ENCODE data around the gene FGFR3. TPM values are rescaled to one million over a fixed set of nuclear protein-coding genes. Genes with fewer than 3 reads are reported as not detected.

FGFR3 gene
- total RNA-seq, 1 donor from 2014 or later = 11.3 TPM

DNA sequence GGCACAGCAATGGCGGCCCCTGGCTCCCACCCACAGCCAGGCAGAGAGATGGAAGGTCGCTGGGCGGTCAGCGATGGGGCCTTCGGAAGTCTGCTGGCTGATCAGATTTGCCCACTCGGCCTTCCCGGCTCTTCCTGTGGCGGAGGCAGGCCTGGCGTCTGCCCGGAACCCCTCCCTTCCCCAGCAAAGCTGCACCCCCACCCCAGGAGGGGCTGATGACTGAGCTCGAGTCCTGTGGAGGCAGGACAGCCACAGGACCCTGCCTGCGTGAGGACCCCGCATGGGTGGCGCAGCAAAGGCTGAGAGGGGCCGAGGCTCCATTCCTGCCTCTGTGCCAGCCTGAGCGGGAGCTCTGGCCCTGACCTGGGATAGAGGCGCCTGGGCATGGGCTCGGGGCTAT lies 37.0 kb upstream of the FGFR3 start:
- peaks cover 1% of the 10 kb centered on the region for H3K27me3 Mint-ChIP-seq (ENCODE audit: unreplicated experiment)
- peaks cover 2% of the 10 kb centered on the region for H3K9me3 Mint-ChIP-seq (ENCODE audit: unreplicated experiment)
- no peak for DNase-seq
- no peak overlapping the region for H3K27ac Mint-ChIP-seq (ENCODE audit: unreplicated experiment)
- TF ChIP-seq, protein P1, sequence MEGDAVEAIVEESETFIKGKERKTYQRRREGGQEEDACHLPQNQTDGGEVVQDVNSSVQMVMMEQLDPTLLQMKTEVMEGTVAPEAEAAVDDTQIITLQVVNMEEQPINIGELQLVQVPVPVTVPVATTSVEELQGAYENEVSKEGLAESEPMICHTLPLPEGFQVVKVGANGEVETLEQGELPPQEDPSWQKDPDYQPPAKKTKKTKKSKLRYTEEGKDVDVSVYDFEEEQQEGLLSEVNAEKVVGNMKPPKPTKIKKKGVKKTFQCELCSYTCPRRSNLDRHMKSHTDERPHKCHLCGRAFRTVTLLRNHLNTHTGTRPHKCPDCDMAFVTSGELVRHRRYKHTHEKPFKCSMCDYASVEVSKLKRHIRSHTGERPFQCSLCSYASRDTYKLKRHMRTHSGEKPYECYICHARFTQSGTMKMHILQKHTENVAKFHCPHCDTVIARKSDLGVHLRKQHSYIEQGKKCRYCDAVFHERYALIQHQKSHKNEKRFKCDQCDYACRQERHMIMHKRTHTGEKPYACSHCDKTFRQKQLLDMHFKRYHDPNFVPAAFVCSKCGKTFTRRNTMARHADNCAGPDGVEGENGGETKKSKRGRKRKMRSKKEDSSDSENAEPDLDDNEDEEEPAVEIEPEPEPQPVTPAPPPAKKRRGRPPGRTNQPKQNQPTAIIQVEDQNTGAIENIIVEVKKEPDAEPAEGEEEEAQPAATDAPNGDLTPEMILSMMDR (IDR thresholded peaks at IDR 0.05; ENCODE audit: partially characterized antibody, unreplicated experiment) = no peak
- H3K4me3 Mint-ChIP-seq (ENCODE audit: unreplicated experiment) = no peak overlapping the region
- no peaks in the 10 kb centered on the region for H3K36me3 Mint-ChIP-seq (ENCODE audit: unreplicated experiment)
- no peaks in the 10 kb centered on the region for H3K4me1 Mint-ChIP-seq (ENCODE audit: low read depth, unreplicated experiment)

DNA sequence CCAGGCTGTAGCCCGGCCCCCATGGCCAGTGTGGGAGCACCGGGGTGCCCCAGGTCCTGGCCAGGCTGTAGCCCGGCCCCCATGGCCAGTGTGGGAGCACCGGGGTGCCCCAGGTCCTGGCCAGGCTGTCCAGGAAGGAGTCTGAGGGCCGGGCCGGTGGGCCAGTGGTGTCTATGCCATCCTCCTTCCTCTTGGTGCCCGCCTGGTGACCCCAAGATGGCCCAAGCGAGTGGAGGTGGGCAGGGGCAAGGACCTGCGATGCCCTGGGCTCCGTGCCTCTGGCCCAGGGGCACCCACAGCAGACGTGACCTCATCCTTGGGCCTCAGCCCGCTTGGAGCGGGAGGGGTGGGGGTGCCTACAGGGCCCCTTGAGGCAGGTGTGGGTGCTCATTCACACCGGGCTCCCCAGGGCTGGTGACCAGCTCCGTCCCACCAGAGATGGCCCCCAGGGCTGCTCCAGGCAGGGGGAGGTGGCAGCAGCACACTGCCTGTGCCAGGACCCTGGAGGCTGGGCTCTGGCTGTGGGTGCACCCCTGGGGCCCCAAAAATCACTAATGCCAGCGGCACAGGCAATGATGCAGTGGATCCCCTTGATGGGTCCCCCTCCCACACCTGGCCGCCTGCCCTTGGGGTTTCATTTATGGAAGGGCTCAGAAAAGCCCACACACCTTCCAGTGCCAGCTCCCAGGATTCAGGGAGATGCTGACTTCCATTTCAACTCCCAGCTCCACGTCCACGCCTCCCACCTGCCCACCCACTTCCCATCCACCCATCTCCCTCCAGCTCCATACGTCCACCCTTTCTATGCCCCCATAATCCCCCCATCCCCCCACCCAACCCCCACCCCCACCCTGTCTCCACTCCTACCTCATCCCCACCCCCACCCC lies 36.0 kb upstream of the FGFR3 start:
- Mint-ChIP-seq H3K36me3 (ENCODE audit: unreplicated experiment) (no peaks in the 10 kb centered on the region), H3K27me3 (ENCODE audit: unreplicated experiment) (peaks cover 1% of the 10 kb centered on the region), H3K4me1 (ENCODE audit: low read depth, unreplicated experiment) (no peaks in the 10 kb centered on the region), H3K4me3 (ENCODE audit: unreplicated experiment) (no peak overlapping the region), H3K9me3 (ENCODE audit: unreplicated experiment) (peaks cover 2% of the 10 kb centered on the region), H3K27ac (ENCODE audit: unreplicated experiment) (no peak overlapping the region)
- TF ChIP-seq, protein P1 (IDR thresholded peaks at IDR 0.05; ENCODE audit: partially characterized antibody, unreplicated experiment) = no peak
- no peak for DNase-seq

DNA sequence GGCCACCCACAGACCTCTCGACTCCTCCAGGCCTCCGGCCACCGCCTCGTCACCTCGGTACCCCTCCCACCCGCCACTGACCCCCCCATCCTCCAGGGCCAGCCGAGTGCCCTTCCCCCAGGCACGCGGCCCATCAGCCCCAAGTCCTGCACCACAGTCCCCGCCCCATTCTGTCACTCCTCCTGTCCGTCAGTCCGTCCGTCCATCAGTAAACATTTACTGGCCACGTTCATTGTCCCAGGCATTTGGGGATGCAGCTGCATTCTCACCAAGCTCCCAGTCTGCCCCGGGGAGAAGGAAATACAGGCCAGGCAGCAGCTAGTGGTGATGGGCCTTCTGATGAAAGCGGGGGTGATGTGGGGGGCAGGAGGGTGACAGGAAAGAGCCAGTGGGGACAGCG lies 35.3 kb upstream of the FGFR3 start:
- Mint-ChIP-seq H3K36me3 (ENCODE audit: unreplicated experiment) (no peaks in the 10 kb centered on the region), H3K4me3 (ENCODE audit: unreplicated experiment) (no peak overlapping the region), H3K4me1 (ENCODE audit: low read depth, unreplicated experiment) (no peaks in the 10 kb centered on the region), H3K9me3 (ENCODE audit: unreplicated experiment) (peaks cover 2% of the 10 kb centered on the region), H3K27ac (ENCODE audit: unreplicated experiment) (no peak overlapping the region), H3K27me3 (ENCODE audit: unreplicated experiment) (peaks cover 1% of the 10 kb centered on the region)
- no peak for DNase-seq
- TF ChIP-seq, protein P1 (IDR thresholded peaks at IDR 0.05; ENCODE audit: partially characterized antibody, unreplicated experiment) = no peak

DNA sequence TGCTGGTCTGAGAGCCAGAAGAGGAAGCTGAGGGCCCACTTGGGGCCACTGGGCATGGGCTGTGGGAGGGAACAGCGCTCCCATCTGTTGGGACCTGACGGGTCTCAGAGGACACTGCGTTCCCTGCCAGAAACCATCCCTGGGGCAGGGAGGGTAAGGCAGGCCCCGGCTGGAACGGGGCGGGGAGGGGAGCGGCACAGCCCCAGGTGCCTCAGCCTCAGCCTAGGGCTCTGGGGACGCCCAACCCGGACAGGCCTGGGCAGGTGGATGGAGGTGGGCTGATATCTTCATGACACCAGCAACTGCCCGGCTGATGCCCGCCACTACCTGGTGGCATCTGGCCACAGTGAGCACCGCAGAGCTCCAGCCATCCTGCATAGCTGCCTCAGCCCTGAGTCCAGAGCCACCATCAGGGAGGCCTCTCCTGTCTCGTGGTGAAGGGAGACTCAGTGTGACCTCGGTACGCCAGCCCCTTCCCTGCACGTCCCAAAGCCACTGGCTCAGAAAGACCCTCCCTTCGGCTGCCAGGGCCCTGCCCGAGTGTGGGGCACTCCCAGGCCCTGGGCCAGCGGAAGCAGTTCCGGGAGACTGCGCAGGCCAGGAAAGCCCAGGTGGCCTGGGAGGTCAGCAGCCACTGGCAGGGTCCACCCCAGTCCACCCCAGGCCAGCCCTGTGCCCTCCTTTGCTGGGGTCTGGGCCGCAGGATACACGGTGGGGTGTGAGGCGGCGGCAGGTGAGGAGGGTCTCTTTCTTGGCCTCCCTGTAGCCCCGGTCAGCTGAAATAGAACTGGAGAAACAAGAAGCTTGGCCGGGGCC lies 34.6 kb upstream of the FGFR3 start:
- Mint-ChIP-seq H3K36me3 (ENCODE audit: unreplicated experiment) (no peaks in the 10 kb centered on the region), H3K4me3 (ENCODE audit: unreplicated experiment) (no peak overlapping the region), H3K4me1 (ENCODE audit: low read depth, unreplicated experiment) (no peaks in the 10 kb centered on the region), H3K27ac (ENCODE audit: unreplicated experiment) (no peak overlapping the region), H3K27me3 (ENCODE audit: unreplicated experiment) (peaks cover 1% of the 10 kb centered on the region), H3K9me3 (ENCODE audit: unreplicated experiment) (peaks cover 2% of the 10 kb centered on the region)
- TF ChIP-seq, protein P1 (IDR thresholded peaks at IDR 0.05; ENCODE audit: partially characterized antibody, unreplicated experiment) = no peak
- DNase-seq = no peak
